Omental fat pad (tissue), 4 donors: Measurements from ENCODE around the gene FAM83B. TPM values are rescaled to one million over a fixed set of nuclear protein-coding genes. Genes with fewer than 3 reads are reported as not detected.

Experiments
- ATAC-seq: fragments of 150-250 bp; one replicate; pipeline ENCODE4 v1.9.1; 2016; ENCODE audit warnings: mild to moderate bottlenecking, moderate library complexity; ENCODE audit not compliant: low FRiP score
- DNase-seq: peaks from one replicate; pipeline ENCODE4 v3.0.0-alpha.2; 2019; ENCODE audit warnings: low spot score
- total RNA-seq, 4 donors: library from RNA; depleted of rRNA; stranded (reverse); fragments of >200 nt; gene quantifications; one replicate each; pipeline ENCODE4 v1.1.0, GENCODE V29; 2016
- TF ChIP-seq, protein P1 (sequence below), 3 donors: fragments of 450-650 bp; IDR thresholded peaks; one replicate each; pipeline ENCODE4 v1.5.1; 2016 to 2017; ENCODE audit warnings: antibody characterized with exemption in 3 of 3, mild to moderate bottlenecking in 3 of 3, moderate library complexity in 2 of 3

Gene FAM83B
- total RNA-seq, 4 donors from 2014 or later, result 0.19 to 0.72 (median 0.37) TPM; not detected in 1

DNA sequence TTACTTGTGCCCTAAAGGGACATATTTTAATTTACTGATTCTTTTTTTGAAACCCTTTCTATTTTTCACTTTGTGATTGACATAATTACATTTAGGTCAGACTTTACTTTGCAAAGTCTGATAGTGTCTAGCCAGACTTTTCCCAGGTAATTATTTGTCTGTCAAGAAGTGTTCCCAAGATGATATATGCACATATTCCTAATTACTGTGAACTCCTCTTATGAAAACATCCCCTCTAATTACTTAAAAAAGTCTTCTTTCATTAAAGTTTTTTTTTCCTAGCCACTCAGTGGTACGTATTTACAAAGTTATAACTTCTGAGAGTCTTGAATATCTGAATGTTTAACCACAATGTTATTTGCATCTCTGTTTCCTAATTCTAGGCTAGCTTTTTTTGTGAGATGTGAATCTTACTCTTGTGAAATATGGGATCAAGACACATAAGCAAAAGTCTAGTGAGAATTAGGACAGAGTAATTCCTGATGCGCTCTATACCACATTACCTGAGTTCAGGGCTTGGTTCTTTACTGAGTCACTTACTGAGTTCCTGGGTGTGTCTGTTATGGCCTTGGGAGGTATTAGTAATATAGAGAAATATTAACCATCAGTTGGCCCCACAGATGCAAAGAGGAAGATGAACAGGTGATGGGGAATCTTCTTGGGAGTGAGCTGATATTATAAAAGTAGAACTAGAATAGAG lies 27.9 kb downstream of the FAM83B start:
- ATAC-seq (no peak), DNase-seq (no peak)
- TF ChIP-seq, protein P1, sequence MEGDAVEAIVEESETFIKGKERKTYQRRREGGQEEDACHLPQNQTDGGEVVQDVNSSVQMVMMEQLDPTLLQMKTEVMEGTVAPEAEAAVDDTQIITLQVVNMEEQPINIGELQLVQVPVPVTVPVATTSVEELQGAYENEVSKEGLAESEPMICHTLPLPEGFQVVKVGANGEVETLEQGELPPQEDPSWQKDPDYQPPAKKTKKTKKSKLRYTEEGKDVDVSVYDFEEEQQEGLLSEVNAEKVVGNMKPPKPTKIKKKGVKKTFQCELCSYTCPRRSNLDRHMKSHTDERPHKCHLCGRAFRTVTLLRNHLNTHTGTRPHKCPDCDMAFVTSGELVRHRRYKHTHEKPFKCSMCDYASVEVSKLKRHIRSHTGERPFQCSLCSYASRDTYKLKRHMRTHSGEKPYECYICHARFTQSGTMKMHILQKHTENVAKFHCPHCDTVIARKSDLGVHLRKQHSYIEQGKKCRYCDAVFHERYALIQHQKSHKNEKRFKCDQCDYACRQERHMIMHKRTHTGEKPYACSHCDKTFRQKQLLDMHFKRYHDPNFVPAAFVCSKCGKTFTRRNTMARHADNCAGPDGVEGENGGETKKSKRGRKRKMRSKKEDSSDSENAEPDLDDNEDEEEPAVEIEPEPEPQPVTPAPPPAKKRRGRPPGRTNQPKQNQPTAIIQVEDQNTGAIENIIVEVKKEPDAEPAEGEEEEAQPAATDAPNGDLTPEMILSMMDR (IDR thresholded peaks at IDR 0.05), result no peak

DNA sequence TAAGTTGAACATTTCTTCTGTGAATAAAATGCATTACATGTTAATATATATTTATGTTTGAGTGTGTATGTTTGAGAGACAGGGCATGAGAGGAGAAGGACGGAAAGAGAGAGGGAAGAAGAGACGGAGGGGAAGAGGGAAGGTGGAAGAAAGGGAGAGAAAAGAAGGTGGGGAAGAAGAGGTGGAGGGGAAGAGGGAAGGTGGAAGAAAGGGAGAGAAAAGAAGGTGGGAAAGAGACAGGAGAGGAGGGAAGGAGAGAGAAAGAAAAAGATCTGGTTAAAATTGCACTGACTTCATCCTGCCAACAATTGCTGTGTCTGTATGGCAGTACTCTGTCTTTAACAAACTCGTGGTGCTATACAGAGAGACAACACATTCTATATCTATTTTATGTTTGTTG lies 29.0 kb downstream of the FAM83B start:
- DNase-seq (no peak), ATAC-seq (no peak)
- TF ChIP-seq, protein P1 (IDR thresholded peaks at IDR 0.05), result no peak

DNA sequence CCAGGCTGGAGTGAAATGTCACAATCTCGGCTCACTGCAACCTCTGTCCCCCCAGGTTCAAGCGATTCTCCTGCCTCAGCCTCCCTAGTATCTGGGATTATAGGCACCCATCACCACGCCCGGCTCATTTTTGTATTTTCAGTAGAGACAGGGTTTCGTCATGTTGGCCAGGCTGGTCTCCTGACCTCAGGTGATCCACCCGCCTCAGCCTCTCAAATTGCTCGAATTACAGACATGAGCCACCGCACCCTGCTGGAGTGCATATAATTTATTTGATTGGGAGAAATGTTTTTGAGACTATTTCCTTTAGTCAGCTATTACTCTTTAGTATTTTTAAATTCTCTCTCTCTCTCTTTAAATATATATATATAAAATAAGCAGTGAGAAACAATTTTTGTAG lies 29.8 kb downstream of the FAM83B start:
- DNase-seq (no peak), ATAC-seq (no peak)
- TF ChIP-seq, protein P1 (IDR thresholded peaks at IDR 0.05), result no peak

DNA sequence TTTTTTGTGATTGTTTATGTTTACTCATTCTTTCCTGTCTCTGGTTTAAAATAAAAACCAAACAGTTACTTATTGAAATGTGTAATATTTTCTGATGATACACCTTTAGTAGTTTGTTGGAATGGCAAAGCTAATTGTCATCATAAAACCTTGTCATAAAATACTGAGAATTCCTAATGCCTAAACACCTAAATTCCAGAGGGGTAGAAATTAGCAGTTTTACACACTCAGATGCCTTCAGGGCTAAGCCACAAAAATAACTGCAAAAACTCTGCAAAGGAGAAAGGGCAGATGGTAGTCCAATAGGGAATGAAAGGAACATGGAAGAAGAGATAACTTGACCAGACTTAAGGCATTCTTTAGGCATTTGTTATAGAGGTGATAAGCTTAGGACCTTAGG lies 30.3 kb downstream of the FAM83B start:
- ATAC-seq, result no peak
- TF ChIP-seq, protein P1 (IDR thresholded peaks at IDR 0.05), result no peak
- DNase-seq, result no peak

DNA sequence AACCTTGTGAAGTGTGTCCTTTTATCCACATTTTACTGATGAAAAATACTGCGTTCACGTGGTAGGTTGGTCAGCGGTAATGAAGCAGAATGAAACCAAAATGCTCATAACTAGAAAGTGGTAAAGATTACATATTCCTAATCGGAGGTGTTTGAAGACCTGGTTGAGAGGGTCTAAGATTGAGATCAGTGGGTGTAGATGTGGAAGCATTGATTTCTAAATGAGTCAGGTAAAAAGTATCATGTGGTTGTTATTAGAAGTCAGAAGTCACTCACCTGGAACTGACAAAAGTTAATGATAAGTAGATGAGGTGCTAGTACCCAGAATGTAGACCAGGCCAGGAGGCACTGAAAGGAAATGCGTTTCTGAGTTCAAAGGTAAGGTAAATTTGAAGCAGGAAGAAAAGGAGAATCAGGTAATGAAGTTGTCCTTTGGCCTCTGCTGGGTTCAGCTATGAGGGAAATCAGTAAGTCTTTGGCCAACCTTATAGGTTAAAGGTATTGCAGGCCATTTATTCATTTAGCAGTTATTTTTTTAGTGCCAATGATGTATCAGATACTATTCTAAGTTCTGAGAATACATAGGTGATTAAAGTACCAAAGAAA lies 31.2 kb downstream of the FAM83B start:
- no peak for ATAC-seq
- DNase-seq, result no peak
- TF ChIP-seq, protein P1 (IDR thresholded peaks at IDR 0.05), result no peak

DNA sequence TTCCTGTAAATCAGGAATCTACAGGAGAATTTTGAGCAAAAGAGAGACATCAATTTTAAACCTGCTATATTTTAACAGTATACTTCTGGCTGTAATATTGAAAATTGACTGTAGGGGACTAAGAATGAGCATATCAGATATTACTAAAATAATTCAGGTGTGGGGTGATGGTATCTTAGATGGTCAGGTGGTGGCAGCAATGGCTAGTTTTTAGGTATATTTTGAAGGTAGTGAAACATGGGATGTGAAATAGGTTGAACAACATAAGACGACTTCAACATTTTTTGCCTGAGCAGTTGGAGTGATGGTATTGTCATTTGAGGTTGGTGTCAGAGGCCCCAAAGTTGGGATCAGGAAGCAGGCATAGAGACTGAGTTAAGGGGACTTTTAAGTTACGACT lies 32.1 kb downstream of the FAM83B start:
- TF ChIP-seq, protein P1 (IDR thresholded peaks at IDR 0.05), result no peak
- no peak for DNase-seq

More for the DNA sequence above, 32.1 kb downstream of the FAM83B start:
- ATAC-seq, result no peak
